ENCODE measurements around the gene NAT9. TPM values are rescaled to one million over a fixed set of nuclear protein-coding genes. Genes with fewer than 3 reads are reported as not detected.

NAT9 gene
- polyA plus RNA-seq, 4 donors, result 12.4 to 28.3 (median 22.2) TPM

DNA sequence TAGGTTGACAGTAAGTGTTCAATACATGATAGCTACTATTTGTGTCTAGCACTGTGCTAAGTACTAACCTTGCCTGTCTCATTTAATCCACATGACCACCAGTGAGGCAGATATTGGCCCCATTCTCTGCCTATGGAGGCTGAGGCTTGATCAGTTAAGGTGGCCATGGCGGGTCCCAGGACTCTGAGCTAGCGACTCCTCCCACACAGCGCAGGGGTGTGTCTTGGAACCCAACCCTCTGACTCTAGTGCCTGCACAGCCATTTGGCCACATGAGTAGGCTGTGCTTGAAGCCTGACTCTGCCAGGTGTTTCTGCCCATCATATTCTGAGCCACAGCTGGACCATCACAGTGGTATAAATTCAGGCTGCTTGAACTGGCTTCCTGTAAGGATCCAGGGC lies 21.3 kb downstream of the NAT9 start:
- Histone ChIP-seq H3K9me3 (ENCODE audit: control insufficient read depth in 2 of 2, insufficient read depth in 1 of 2, low read depth in 1 of 2, low read length in 1 of 2) (peaks cover 0 to 4% of the 10 kb centered on the region in 2 donors), H3K4me1 (ENCODE audit: control insufficient read depth in 3 of 3, insufficient read depth in 2 of 3, low read depth in 1 of 3, low read length in 2 of 3) (peaks cover 33 to 82% (median 39%) of the 10 kb centered on the region in 3 donors), H3K36me3 (ENCODE audit: control insufficient read depth in 3 of 3, insufficient read depth in 2 of 3, low read depth in 1 of 3, low read length in 3 of 3) (peaks cover 0 to 95% (median 5%) of the 10 kb centered on the region in 3 donors), H3K4me3 (ENCODE audit: low read depth in 1 of 3, low read length in 3 of 3) (no peak overlapping the region), H3K27ac (ENCODE audit: low read depth in 1 of 3, low read length in 2 of 3) (peak overlapping the region in 1 of 3 donors; percentile 24), H3K27me3 (ENCODE audit: control insufficient read depth in 3 of 3, insufficient read depth in 3 of 3, low read length in 3 of 3) (no peaks in the 10 kb centered on the region)
- 61 to 90% (median 82%) methylated on average over 3 of the region's 3 CpGs for WGBS, 3 donors
- FAIRE-seq (no peak), DNase-seq (peak in 1 of 2 donors; percentile 50)

DNA sequence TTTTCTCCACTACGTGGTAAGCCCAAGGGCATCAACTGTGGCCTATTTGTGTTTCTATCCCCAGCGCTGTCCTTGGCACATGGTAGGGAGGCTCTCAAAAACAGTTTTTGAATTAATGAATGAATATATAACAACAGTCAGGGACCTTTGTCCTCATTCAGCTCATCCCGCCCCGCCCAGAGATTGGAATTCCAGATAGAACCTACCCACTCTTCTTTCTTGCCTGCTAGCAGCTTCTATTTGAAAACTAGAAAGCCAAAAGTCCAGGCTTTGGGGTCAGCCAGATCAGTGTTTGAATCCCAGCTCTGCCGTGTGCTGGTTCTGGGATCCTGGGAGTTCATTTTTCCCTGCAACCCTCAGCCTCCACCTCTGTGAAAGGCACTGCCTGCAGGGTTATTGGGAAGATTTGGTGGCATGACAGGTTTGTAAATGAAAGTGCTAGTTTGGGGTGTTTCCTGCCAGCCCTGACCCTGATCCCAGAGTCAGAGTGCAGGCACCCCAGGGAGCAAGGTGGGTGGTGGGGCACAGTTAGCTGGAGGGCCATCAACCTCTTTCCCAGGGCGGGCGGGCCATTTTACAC lies 23.2 kb downstream of the NAT9 start:
- Histone ChIP-seq H3K36me3 (ENCODE audit: control insufficient read depth in 3 of 3, insufficient read depth in 2 of 3, low read depth in 1 of 3, low read length in 3 of 3) (peaks cover 0 to 82% (median 5%) of the 10 kb centered on the region in 3 donors), H3K4me3 (ENCODE audit: low read depth in 1 of 3, low read length in 3 of 3) (peak overlapping the region in 1 of 3 donors; percentile 35), H3K27ac (ENCODE audit: low read depth in 1 of 3, low read length in 2 of 3) (peak overlapping the region; percentile 84 to 97 (median 91)), H3K4me1 (ENCODE audit: control insufficient read depth in 3 of 3, insufficient read depth in 2 of 3, low read depth in 1 of 3, low read length in 2 of 3) (peaks cover 24 to 63% (median 24%) of the 10 kb centered on the region in 3 donors), H3K9me3 (ENCODE audit: control insufficient read depth in 2 of 2, insufficient read depth in 1 of 2, low read depth in 1 of 2, low read length in 1 of 2) (peaks cover 0 to 4% of the 10 kb centered on the region in 2 donors), H3K27me3 (ENCODE audit: control insufficient read depth in 3 of 3, insufficient read depth in 3 of 3, low read length in 3 of 3) (no peaks in the 10 kb centered on the region)
- DNase-seq (peak; percentile 55 to 82), FAIRE-seq (no peak)
- 70 to 85% (median 78%) methylated on average over 7 of the region's 7 CpGs for WGBS, 3 donors

DNA sequence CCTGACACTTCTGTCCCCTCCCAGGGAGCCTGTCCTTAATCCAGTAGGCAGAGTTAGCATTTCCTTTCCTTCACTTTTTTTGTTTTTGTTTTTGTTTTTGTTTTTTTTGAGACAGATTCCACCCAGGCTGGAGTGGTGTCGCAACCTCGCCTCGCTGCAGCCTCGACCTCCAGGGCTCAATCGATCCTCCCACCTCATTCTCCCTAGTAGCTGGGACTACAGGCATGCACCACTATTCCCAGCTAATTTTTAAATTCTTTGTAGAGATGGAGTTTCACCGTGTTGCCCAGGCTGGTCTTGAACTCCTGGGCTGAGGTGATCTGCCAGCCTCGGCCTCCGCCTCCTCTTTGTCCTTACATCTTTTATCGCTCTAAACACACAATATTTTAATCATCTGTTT lies 23.7 kb downstream of the NAT9 start:
- Histone ChIP-seq H3K27me3 (ENCODE audit: control insufficient read depth in 3 of 3, insufficient read depth in 3 of 3, low read length in 3 of 3) (no peaks in the 10 kb centered on the region), H3K9me3 (ENCODE audit: control insufficient read depth in 2 of 2, insufficient read depth in 1 of 2, low read depth in 1 of 2, low read length in 1 of 2) (peaks cover 0 to 4% of the 10 kb centered on the region in 2 donors), H3K27ac (ENCODE audit: low read depth in 1 of 3, low read length in 2 of 3) (peak overlapping the region; percentile 84 to 97 (median 91)), H3K36me3 (ENCODE audit: control insufficient read depth in 3 of 3, insufficient read depth in 2 of 3, low read depth in 1 of 3, low read length in 3 of 3) (peaks cover 0 to 77% (median 5%) of the 10 kb centered on the region in 3 donors), H3K4me1 (ENCODE audit: control insufficient read depth in 3 of 3, insufficient read depth in 2 of 3, low read depth in 1 of 3, low read length in 2 of 3) (peaks cover 19 to 63% (median 20%) of the 10 kb centered on the region in 3 donors), H3K4me3 (ENCODE audit: low read depth in 1 of 3, low read length in 3 of 3) (no peak overlapping the region)
- 71 to 84% (median 84%) methylated on average over 9 of the region's 9 CpGs for WGBS, 3 donors
- DNase-seq (peak in 1 of 2 donors; percentile 2), FAIRE-seq (no peak)

DNA sequence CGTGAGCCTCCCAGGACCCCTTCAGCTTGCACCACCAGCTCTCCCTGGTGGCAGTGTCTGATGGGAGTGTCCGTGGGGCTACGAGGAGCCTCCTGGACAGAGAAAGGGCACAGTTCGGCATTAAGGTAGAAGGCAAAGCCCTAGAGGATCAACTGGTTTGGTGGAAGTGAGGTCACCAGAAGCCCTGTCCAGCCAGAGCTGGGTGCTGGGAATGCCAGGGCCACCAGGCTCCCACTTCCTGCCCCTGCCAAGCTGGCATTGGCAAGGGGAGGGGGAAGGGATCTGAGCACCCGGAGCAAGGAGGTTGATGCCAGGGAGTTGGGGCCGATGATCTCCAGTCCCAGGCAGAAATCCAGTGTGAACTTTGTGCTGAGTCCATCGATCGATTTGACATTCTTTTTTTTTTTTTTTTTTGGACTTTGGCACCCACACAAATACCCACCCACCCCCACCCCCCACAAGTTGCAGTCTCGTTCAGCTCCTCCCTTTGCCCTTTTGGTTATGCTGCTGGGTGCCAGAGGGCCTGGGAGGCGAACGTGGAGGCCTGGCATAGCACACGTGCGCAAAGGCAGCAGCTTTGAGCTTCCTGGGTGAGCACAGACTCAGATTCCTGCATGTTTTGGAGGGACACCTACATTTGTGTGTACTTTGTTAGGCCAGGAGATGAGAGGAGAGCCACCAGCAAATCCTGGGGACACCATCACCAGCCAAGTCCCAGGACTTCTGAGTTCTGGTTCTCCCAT lies 25.6 kb downstream of the NAT9 start:
- DNase-seq (peak; percentile 89 to 97), FAIRE-seq (no peak)
- Histone ChIP-seq H3K36me3 (ENCODE audit: control insufficient read depth in 3 of 3, insufficient read depth in 2 of 3, low read depth in 1 of 3, low read length in 3 of 3) (peaks cover 0 to 59% (median 5%) of the 10 kb centered on the region in 3 donors), H3K4me3 (ENCODE audit: low read depth in 1 of 3, low read length in 3 of 3) (peak overlapping the region; percentile 97 to 98 (median 97)), H3K9me3 (ENCODE audit: control insufficient read depth in 2 of 2, insufficient read depth in 1 of 2, low read depth in 1 of 2, low read length in 1 of 2) (peaks cover 0 to 4% of the 10 kb centered on the region in 2 donors), H3K27ac (ENCODE audit: low read depth in 1 of 3, low read length in 2 of 3) (peak overlapping the region; percentile 91 to 99 (median 97)), H3K4me1 (ENCODE audit: control insufficient read depth in 3 of 3, insufficient read depth in 2 of 3, low read depth in 1 of 3, low read length in 2 of 3) (peaks cover 9 to 69% (median 14%) of the 10 kb centered on the region in 3 donors), H3K27me3 (ENCODE audit: control insufficient read depth in 3 of 3, insufficient read depth in 3 of 3, low read length in 3 of 3) (no peaks in the 10 kb centered on the region)
- 7 to 32% (median 11%) methylated on average over 13 of the region's 13 CpGs for WGBS, 3 donors

DNA sequence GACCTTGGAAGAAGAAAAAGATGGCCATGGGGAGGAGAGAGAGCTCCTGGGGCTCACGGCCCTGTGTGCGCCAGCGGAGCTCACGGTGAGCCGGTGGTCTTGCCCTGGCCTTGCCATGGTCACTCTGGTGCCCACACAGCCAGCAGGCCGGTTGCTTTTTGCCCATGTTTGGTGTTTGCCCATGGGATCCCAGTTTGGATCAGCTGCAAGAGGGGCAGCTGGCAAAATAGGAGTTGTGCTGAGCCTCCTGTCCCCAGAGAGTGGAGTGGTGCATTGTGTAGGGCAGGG lies 26.2 kb downstream of the NAT9 start:
- no peak for FAIRE-seq
- H3K4me1 ChIP-seq (ENCODE audit: control insufficient read depth in 3 of 3, insufficient read depth in 2 of 3, low read depth in 1 of 3, low read length in 2 of 3), result peaks cover 9 to 68% (median 12%) of the 10 kb centered on the region in 3 donors

DNA sequence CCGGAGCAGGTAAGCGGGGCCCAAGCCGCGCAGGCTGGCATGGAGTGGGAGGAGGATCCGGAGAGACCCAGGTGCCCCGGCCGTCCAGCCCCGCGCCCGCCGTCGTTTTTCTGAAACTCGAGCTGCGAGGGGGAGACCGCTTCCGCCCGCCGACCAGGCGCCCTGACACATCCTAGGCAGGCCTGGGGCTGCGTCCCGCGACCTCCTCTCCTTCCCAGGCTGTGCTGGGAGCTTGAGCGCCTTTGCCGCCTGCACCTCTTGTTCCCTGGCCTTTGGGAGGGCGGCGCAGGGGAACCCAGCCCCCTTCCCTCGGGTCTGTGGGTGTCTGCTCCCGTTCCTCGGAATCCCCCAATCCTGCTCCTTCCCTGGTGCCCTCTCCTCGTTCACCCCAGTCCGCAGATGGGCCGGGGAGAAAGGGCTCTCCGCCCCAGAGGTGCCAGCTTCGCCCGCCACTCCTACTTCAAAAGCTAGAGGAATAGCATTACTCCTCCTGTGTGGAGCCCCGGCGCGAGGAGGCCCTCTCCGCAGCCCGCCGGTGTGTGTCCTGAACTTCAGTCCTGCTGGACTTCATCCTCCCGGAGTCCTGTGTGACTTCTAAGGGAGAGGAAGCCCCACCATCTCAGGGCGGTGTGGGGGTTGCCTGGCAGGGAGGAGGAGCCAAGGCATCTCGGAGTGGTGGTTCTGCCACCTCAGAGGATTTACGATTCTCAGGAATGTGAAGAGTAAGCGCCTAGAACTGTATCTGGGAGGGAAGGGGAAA lies 26.7 kb downstream of the NAT9 start:
- Histone ChIP-seq H3K27me3 (ENCODE audit: control insufficient read depth in 3 of 3, insufficient read depth in 3 of 3, low read length in 3 of 3) (no peaks in the 10 kb centered on the region), H3K27ac (ENCODE audit: low read depth in 1 of 3, low read length in 2 of 3) (peak overlapping the region; percentile 91 to 99 (median 97)), H3K4me3 (ENCODE audit: low read depth in 1 of 3, low read length in 3 of 3) (peak overlapping the region; percentile 97 to 98 (median 97)), H3K9me3 (ENCODE audit: control insufficient read depth in 2 of 2, insufficient read depth in 1 of 2, low read depth in 1 of 2, low read length in 1 of 2) (peaks cover 0 to 4% of the 10 kb centered on the region in 2 donors), H3K36me3 (ENCODE audit: control insufficient read depth in 3 of 3, insufficient read depth in 2 of 3, low read depth in 1 of 3, low read length in 3 of 3) (peaks cover 0 to 49% (median 0%) of the 10 kb centered on the region in 3 donors), H3K4me1 (ENCODE audit: control insufficient read depth in 3 of 3, insufficient read depth in 2 of 3, low read depth in 1 of 3, low read length in 2 of 3) (peaks cover 9 to 68% (median 10%) of the 10 kb centered on the region in 3 donors)
- WGBS, 3 donors, result 1 to 3% (median 2%) methylated on average over 32 to 46 of the region's 46 CpGs
- DNase-seq (peak; percentile 92 to 95), FAIRE-seq (no peak)

More for the DNA sequence above, 26.2 kb downstream of the NAT9 start:
- Histone ChIP-seq H3K27me3 (ENCODE audit: control insufficient read depth in 3 of 3, insufficient read depth in 3 of 3, low read length in 3 of 3) (no peaks in the 10 kb centered on the region), H3K27ac (ENCODE audit: low read depth in 1 of 3, low read length in 2 of 3) (peak overlapping the region; percentile 91 to 99 (median 97)), H3K36me3 (ENCODE audit: control insufficient read depth in 3 of 3, insufficient read depth in 2 of 3, low read depth in 1 of 3, low read length in 3 of 3) (peaks cover 0 to 54% (median 1%) of the 10 kb centered on the region in 3 donors), H3K4me3 (ENCODE audit: low read depth in 1 of 3, low read length in 3 of 3) (peak overlapping the region; percentile 97 to 98 (median 97)), H3K9me3 (ENCODE audit: control insufficient read depth in 2 of 2, insufficient read depth in 1 of 2, low read depth in 1 of 2, low read length in 1 of 2) (peaks cover 0 to 4% of the 10 kb centered on the region in 2 donors)
- 17 to 39% (median 25%) methylated on average over 6 of the region's 6 CpGs for WGBS, 3 donors
- DNase-seq, result no peak

DNA sequence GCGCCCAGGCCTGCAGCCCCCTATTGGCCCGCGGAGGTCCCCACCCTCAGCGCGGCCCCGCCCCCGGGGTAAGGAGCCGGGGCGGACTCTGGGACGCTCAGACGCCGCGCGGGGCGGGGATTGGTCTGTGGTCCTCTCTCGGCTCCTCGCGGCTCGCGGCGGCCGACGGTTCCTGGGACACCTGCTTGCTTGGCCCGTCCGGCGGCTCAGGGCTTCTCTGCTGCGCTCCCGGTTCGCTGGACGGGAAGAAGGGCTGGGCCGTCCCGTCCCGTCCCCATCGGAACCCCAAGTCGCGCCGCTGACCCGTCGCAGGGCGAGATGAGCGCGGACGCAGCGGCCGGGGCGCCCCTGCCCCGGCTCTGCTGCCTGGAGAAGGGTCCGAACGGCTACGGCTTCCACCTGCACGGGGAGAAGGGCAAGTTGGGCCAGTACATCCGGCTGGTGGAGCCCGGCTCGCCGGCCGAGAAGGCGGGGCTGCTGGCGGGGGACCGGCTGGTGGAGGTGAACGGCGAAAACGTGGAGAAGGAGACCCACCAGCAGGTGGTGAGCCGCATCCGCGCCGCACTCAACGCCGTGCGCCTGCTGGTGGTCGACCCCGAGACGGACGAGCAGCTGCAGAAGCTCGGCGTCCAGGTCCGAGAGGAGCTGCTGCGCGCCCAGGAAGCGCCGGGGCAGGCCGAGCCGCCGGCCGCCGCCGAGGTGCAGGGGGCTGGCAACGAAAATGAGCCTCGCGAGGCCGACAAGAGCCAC lies 27.4 kb downstream of the NAT9 start, which contains the start of gene NHERF1:
NHERF1 (plus strand) TSS at position 100 of the 750 bp plus-strand sequence; CDS start at position 319, 219 bp downstream.
- no peak for FAIRE-seq
- WGBS, 3 donors, result 0% methylated on average over 71 to 90 of the region's 90 CpGs
- Histone ChIP-seq H3K36me3 (ENCODE audit: control insufficient read depth in 3 of 3, insufficient read depth in 2 of 3, low read depth in 1 of 3, low read length in 3 of 3) (peaks cover 0 to 42% (median 0%) of the 10 kb centered on the region in 3 donors), H3K4me1 (ENCODE audit: control insufficient read depth in 3 of 3, insufficient read depth in 2 of 3, low read depth in 1 of 3, low read length in 2 of 3) (peaks cover 8 to 66% (median 9%) of the 10 kb centered on the region in 3 donors), H3K9me3 (ENCODE audit: control insufficient read depth in 2 of 2, insufficient read depth in 1 of 2, low read depth in 1 of 2, low read length in 1 of 2) (peaks cover 0 to 4% of the 10 kb centered on the region in 2 donors), H3K27me3 (ENCODE audit: control insufficient read depth in 3 of 3, insufficient read depth in 3 of 3, low read length in 3 of 3) (no peaks in the 10 kb centered on the region), H3K27ac (ENCODE audit: low read depth in 1 of 3, low read length in 2 of 3) (peak within 1 kb of the TSS; percentile 91 to 99 (median 97)), H3K4me3 (ENCODE audit: low read depth in 1 of 3, low read length in 3 of 3) (peak within 1 kb of the TSS; percentile 97 to 98 (median 97))
- DNase-seq, result peak; percentile 96
